SJSA1 (cell line): ENCODE data around the gene ACY1. TPM values are rescaled to one million over a fixed set of nuclear protein-coding genes. Genes with fewer than 3 reads are reported as not detected.
"Not testable (repeated sequence)": the region's sequence is repeated elsewhere in the genome, so short reads cannot be mapped to it uniquely, and the experiment has no call there.

Source experiments
- DNase-seq, 2 experiments: peaks; one replicate each; pipeline ENCODE4 v3.0.0-alpha.2; 2015 to 2020; ENCODE audit warnings: low spot score in 2 of 2, low read depth in 1 of 2
- H3K27ac ChIP-seq: fragments of 250-450 bp; sonication (Bioruptor Pico); 2 replicates; pipeline ENCODE4 v1.5.1; 2020; ENCODE audit warnings: mild to moderate bottlenecking, moderate library complexity
- H3K27me3 ChIP-seq: fragments of 250-450 bp; sonication (Bioruptor Pico); replicated peaks from 2 replicates; pipeline ENCODE4 v1.5.1; 2020; ENCODE audit warnings: mild to moderate bottlenecking, moderate library complexity
- H3K36me3 ChIP-seq: fragments of 250-450 bp; sonication (Bioruptor Pico); 2 replicates; pipeline ENCODE4 v1.5.1; 2020; ENCODE audit warnings: mild to moderate bottlenecking
- H3K4me1 ChIP-seq: fragments of 250-450 bp; sonication (Bioruptor Pico); replicated peaks from 2 replicates; pipeline ENCODE4 v1.6.1; 2021; ENCODE audit warnings: mild to moderate bottlenecking
- H3K4me3 ChIP-seq: fragments of 250-450 bp; sonication (Bioruptor Pico); 2 replicates; pipeline ENCODE4 v1.5.1; 2020; ENCODE audit warnings: mild to moderate bottlenecking
- H3K9me3 ChIP-seq: fragments of 250-450 bp; sonication (Bioruptor Pico); replicated peaks from 2 replicates; pipeline ENCODE4 v1.5.1; 2020; ENCODE audit warnings: mild to moderate bottlenecking
- total RNA-seq: library from RNA; depleted of rRNA; stranded (reverse); fragments of >200 nt; shearing (Covaris generic); gene quantifications from 2 replicates; pipeline ENCODE4 v1.2.3, GENCODE V29; 2014

Gene ACY1
- total RNA-seq, 1 experiment from 2014 or later: 11.0 TPM

- DNase-seq: peak; percentile 56 to 71
- Histone ChIP-seq H3K27me3 (no peaks in the 10 kb centered on the region), H3K36me3 (peaks cover 3% of the 10 kb centered on the region; the same call in 1 of the 2 replicates), H3K4me1 (peaks cover 25% of the 10 kb centered on the region), H3K9me3 (no peaks in the 10 kb centered on the region), H3K27ac (no peak overlapping the region), H3K4me3 (no peak overlapping the region)
Measured at GRCh38 chr3:51975852-51976549, 7.3 kb upstream of the ACY1 start.

- Histone ChIP-seq H3K9me3 (no peaks in the 10 kb centered on the region), H3K27ac (no peak overlapping the region), H3K4me1 (peaks cover 32% of the 10 kb centered on the region)
Measured at GRCh38 chr3:51977446-51978142, 5.7 kb upstream of the ACY1 start.

GRCh38 chr3:51978143-51978502, 5.2 kb upstream of the ACY1 start:
- Histone ChIP-seq H3K9me3 (no peaks in the 10 kb centered on the region), H3K4me1 (peaks cover 37% of the 10 kb centered on the region), H3K36me3 (peaks cover 8% of the 10 kb centered on the region), H3K27me3 (no peaks in the 10 kb centered on the region), H3K4me3 (no peak overlapping the region), H3K27ac (no peak overlapping the region)
- no peak for DNase-seq

More at GRCh38 chr3:51977446-51978142, 5.7 kb upstream of the ACY1 start:
- Histone ChIP-seq H3K4me3 (no peak overlapping the region), H3K36me3 (peaks cover 8% of the 10 kb centered on the region), H3K27me3 (no peaks in the 10 kb centered on the region)
- no peak for DNase-seq

- DNase-seq: no peak
- Histone ChIP-seq H3K4me1 (peaks cover 28% of the 10 kb centered on the region), H3K36me3 (peaks cover 8% of the 10 kb centered on the region), H3K9me3 (no peaks in the 10 kb centered on the region), H3K27me3 (no peaks in the 10 kb centered on the region), H3K27ac (no peak overlapping the region), H3K4me3 (no peak overlapping the region)
Measured at GRCh38 chr3:51980253-51980652, 3.1 kb upstream of the ACY1 start.

- H3K36me3 ChIP-seq: peaks cover 8% of the 10 kb centered on the region
- no peaks in the 10 kb centered on the region for H3K9me3 ChIP-seq
- no peaks in the 10 kb centered on the region for H3K27me3 ChIP-seq
- H3K4me1 ChIP-seq: peaks cover 22% of the 10 kb centered on the region
- H3K27ac ChIP-seq: peak overlapping the region; percentile 83
- peak overlapping the region; percentile 54 for H3K4me3 ChIP-seq
- DNase-seq: no peak
Measured at GRCh38 chr3:51982352-51982837, 940 bp upstream of the ACY1 start.

- Histone ChIP-seq H3K4me1 (peaks cover 22% of the 10 kb centered on the region), H3K9me3 (no peaks in the 10 kb centered on the region), H3K4me3 (peak overlapping the region; percentile 54), H3K27ac (peak overlapping the region; percentile 83), H3K27me3 (no peaks in the 10 kb centered on the region), H3K36me3 (peaks cover 8% of the 10 kb centered on the region)
- no peak for DNase-seq
Measured at GRCh38 chr3:51983578-51984268, 388 bp downstream of the ACY1 start.

GRCh38 chr3:51984269-51984647, 923 bp downstream of the ACY1 start:
- H3K4me3 ChIP-seq: no peak overlapping the region
- no peak for DNase-seq
- peaks cover 8% of the 10 kb centered on the region for H3K36me3 ChIP-seq
- H3K27ac ChIP-seq: no peak overlapping the region
- no peaks in the 10 kb centered on the region for H3K27me3 ChIP-seq
- H3K4me1 ChIP-seq: peaks cover 22% of the 10 kb centered on the region
- no peaks in the 10 kb centered on the region for H3K9me3 ChIP-seq

- Histone ChIP-seq H3K4me3 (no peak overlapping the region), H3K9me3 (no peaks in the 10 kb centered on the region), H3K27me3 (no peaks in the 10 kb centered on the region), H3K36me3 (peaks cover 8% of the 10 kb centered on the region), H3K27ac (no peak overlapping the region), H3K4me1 (peaks cover 22% of the 10 kb centered on the region)
- no peak for DNase-seq
Measured at GRCh38 chr3:51985063-51985462, 1.7 kb downstream of the ACY1 start.

- no peak for DNase-seq
- H3K4me3 ChIP-seq: no peak overlapping the region
- peaks cover 6% of the 10 kb centered on the region for H3K36me3 ChIP-seq
- no peaks in the 10 kb centered on the region for H3K27me3 ChIP-seq
- no peak overlapping the region for H3K27ac ChIP-seq
- no peaks in the 10 kb centered on the region for H3K9me3 ChIP-seq
- peaks cover 22% of the 10 kb centered on the region for H3K4me1 ChIP-seq
Measured at GRCh38 chr3:51986010-51986947, 2.9 kb downstream of the ACY1 start.

- Histone ChIP-seq H3K36me3 (peaks cover 15% of the 10 kb centered on the region), H3K9me3 (no peaks in the 10 kb centered on the region), H3K4me1 (peaks cover 15% of the 10 kb centered on the region), H3K27ac (no peak overlapping the region), H3K27me3 (no peaks in the 10 kb centered on the region), H3K4me3 (no peak overlapping the region)
- no peak for DNase-seq
Measured at GRCh38 chr3:51987568-51987967, 4.2 kb downstream of the ACY1 start.

GRCh38 chr3:51988286-51989146, 5.2 kb downstream of the ACY1 start:
- H3K27ac ChIP-seq: no peak overlapping the region
- H3K4me1 ChIP-seq: peaks cover 5% of the 10 kb centered on the region
- H3K4me3 ChIP-seq: no peak overlapping the region
- H3K27me3 ChIP-seq: no peaks in the 10 kb centered on the region
- H3K36me3 ChIP-seq: peaks cover 24% of the 10 kb centered on the region
- H3K9me3 ChIP-seq: no peaks in the 10 kb centered on the region
- DNase-seq: no peak

GRCh38 chr3:51990501-51990971, 7.2 kb downstream of the ACY1 start:
- not testable (repeated sequence) for H3K27me3 ChIP-seq, H3K27ac ChIP-seq, H3K9me3 ChIP-seq, DNase-seq, H3K4me1 ChIP-seq, H3K4me3 ChIP-seq
- peaks cover 43% of the 10 kb centered on the region for H3K36me3 ChIP-seq
